Fibroblast of skin of left biceps (primary cell): Measurements from ENCODE around the gene MSX2.

ENCODE experiments used
- DNase-seq, 2 experiments: peaks; one replicate each; pipeline ENCODE4 v3.0.0-alpha.2; 2013; ENCODE audit warnings: low read depth in 2 of 2

MSX2 gene

DNA sequence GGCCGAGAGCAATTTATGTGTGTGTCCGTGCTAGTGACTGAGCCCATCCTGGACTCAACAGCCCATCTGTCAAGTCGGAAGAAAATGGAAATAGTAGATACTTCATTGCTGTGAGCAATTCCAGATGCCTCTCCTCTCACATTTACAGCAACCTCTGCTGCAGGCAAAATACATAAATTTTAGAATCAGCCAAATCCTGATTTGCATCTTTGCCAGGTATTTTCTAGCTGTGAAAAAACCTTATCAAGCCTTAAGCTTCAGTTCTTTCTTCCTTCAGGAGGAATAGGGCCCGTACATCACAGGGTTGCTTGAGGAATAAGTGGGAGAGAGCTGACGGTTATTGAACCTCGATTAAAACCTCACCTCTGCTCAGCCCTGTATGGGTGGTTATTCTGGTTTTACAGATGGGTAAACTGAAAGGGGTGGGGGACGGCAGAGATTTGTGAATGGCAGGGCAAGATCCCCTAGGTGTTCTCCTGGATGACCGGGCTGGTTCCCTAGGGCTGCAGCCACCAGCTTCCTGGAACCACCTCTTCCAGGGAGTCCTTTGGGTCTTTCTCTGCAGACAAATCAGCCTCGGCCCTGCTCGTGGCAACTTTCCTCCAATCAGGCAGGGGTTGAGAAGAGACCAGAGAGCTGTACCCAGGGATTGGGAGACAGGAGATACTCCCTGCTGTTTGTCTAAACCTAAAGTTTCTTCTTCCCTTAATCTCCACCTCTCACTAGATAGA is 5.3 kb upstream of the MSX2 start:
- no peak for DNase-seq

GRCh38 chr5:174719793-174720611 is 4.4 kb upstream of the MSX2 start:
- DNase-seq, result no peak

GRCh38 chr5:174720612-174721529 is 3.5 kb upstream of the MSX2 start:
- no peak for DNase-seq

DNA sequence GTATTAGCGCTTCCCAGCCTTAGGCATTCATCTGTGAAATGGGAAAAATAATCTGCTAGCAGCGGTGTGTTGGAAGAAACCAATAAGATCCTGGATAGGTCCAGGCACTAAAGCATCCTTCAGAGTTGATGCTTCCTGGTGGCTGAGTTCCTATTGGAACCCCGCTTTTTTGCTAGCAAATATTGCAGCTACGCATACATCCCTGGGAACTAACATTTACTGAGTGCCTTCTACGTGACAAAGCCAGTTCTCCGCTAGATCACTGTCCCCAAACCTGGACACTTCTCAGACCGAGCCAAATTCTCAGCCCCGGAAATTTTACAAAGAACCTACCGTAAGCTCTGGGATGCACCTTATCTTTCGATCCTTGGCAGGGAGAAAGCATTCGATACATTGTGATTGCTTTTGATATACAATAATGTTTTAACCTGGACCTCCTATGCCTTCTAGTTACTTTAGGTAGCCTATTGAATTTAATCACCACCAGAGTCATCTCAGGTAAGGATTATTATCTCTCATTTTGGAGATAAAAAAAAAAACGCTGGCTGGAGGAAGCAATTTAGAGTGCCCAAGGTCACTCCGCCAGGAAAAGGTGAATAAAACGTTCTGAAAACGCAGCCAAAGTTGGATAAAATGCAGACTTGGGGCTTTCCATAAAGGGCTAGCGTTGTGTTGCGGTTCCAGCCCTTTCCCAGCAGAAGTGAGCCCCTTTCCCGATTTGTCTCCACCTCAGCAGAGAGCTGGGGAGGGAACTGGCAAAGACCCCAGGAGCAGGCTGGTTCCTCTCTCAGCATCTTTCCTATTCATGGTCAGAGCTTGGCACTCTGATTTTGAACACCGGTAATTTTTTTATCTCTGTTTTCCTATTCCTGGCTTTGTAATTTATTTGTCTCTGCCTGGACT is 2.6 kb upstream of the MSX2 start:
- no peak for DNase-seq

DNA sequence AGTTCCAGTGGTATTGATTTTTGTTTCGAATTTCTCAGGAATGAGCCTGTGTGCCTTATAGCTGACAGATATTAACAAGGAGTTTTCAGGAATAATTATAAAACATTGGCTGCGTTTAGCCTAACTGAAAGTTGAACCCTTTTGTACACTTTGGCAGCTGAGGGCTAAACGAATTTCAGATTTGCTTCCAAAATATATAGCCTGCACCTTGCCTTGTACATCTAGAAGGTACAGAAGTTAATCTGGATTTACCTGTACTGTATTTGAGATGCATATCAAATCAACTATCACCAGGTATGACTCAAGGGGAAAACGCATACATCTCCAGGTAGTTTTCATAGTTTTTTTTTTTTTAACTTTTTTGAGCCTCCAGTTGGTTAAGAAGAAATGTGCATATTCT is 1.9 kb upstream of the MSX2 start:
- no peak for DNase-seq

DNA sequence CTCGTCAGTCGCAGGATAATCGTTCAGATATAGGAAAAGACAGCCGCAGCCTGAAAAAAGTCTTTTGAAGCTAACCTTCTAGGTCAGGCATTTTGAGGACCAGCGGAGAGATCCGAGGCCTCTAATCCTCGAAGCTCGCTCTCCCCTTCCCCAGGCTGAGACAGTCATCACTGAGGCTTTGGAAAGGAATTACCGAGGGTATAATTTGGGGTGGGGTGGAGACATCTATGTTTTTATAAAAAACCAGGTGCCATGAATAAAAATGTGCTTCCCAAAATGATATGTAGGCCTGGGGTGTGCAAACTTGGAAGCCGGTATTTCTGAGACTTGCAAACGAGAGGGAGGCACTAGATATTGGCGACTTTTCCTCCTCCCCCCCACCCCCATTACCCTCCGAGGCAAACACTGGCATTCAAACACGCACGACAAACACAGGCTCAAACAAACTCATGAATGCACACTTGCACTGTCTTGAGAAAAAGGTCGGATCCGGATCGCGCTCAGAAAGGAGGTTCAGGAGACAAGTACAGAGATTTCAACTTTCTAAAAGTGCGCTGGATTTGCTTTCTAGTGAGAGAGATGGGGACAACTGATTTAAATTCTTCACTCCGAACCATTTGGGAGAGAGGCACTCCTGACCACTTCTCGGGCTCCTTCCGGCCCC is 935 bp upstream of the MSX2 start:
- DNase-seq, result no peak

- no peak for DNase-seq
Observed at GRCh38 chr5:174723979-174724483, 351 bp upstream of the MSX2 start.

GRCh38 chr5:174725261-174725990 is 1.0 kb downstream of the MSX2 start:
- no peak for DNase-seq

DNA sequence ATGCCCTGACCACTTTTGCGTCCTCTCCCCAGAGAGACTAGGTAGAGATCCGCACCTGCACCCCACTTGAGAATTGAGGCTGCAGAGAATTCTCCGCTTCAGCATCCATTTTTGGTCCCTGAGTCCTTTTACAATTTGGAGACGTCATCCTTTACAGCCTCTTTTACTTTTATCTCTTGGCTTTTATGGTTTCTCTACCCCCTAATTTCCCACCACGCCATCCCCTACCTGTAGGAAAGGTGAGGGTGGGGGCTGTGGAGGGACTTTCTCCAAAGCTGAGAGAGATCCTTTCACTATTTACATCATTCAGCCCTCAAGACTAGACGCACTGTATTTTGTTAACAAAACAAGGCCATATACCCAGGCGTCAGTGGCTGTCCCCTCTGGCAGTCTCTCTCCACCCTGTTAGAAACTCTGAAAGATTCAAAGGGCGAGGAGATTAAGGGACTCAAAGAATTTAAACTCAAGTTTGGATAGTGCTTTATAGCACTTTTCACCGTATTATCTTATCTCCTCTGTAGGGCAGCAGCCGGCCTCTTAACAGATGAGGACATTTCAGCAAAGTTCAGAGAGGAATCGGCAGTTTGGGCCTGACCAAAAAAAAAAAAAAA is 1.7 kb downstream of the MSX2 start:
- DNase-seq, result no peak

DNA sequence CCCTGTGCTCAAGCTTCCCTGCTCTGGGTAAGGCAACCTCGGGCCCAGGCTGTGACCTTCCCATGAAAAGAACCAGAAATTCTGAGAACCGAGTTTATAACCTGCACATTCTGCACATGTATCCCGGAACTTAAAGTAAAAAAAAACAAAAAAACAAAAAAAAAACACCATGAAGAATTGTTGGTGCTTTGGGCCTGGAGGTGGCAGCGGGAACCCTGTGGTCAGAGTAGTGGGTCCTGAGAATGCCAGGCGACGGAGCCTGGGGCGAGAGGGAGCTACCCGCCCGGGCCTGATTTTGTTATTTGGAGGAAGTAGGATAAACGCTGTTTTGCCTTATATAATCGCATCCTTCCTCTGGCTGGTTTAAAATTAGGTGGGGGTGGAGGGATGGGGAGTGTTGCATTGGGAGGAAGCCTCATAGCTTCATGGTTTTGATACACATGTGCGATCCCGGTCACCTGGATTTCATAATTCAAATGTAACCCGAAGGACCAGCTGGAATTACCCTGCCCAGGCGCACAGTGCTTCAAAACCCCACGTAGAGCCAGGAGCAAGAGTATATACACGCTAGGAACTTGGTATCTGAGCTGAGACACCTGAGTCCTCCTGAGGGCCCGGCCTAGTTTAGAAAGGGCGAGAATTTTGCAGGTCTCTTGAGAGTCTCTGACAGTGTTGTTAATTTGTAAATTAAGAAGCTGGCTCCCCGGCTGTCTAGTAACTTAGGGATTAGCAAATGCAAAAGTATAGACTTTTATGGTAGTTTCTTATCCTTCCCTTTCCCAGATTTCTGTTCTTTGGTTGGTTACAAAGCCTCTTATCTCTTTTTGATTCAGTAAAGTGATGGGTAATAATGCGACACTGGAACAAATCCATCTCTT is 2.8 kb downstream of the MSX2 start:
- no peak for DNase-seq

DNA sequence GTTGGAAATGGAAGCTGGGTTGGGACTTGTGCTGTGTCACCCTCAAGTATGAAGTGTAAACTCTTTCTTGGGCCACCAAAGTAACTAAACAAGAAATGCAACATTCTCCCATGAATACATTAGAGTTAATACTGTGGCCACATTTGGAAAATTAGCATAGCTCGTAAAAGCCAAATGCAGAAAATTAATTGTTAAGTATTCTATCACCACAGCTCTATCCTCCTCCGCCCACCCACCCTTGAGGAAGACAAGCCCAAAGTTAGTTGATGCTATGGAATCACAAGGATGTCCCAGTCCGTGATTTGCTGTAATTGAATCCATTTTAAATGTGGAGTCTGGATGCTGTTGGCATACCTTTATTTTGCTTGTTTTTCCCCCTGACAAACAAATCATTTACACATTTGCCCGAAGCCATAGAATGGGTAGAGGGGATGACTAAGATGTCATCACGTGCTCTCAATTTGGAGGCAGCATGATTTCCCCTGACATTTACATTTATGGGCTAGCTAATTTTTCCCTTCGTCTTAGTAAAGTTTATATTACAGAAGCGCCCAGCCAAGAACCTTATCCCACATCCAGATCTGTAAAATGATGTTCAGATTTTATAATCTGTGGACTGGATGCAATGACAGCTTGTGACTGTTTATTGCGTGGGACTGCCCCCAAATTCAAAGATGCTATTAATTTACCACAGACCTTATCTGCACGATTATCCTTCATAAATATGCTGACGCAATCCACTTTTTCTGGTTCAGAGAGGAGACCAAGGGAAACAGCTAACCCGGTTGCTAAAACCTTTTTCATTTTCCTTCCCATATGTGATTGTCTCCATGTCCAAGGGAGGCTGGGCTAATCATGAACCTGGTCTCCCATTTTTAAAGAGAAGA is 3.7 kb downstream of the MSX2 start:
- no peak for DNase-seq

DNA sequence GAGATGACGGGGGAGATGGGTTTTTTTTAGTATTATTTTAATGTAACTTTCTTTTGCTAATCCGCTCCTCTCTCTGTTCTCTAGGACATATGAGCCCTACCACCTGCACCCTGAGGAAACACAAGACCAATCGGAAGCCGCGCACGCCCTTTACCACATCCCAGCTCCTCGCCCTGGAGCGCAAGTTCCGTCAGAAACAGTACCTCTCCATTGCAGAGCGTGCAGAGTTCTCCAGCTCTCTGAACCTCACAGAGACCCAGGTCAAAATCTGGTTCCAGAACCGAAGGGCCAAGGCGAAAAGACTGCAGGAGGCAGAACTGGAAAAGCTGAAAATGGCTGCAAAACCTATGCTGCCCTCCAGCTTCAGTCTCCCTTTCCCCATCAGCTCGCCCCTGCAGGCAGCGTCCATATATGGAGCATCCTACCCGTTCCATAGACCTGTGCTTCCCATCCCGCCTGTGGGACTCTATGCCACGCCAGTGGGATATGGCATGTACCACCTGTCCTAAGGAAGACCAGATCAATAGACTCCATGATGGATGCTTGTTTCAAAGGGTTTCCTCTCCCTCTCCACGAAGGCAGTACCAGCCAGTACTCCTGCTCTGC is 4.8 kb downstream of the MSX2 start:
- no peak for DNase-seq

DNA sequence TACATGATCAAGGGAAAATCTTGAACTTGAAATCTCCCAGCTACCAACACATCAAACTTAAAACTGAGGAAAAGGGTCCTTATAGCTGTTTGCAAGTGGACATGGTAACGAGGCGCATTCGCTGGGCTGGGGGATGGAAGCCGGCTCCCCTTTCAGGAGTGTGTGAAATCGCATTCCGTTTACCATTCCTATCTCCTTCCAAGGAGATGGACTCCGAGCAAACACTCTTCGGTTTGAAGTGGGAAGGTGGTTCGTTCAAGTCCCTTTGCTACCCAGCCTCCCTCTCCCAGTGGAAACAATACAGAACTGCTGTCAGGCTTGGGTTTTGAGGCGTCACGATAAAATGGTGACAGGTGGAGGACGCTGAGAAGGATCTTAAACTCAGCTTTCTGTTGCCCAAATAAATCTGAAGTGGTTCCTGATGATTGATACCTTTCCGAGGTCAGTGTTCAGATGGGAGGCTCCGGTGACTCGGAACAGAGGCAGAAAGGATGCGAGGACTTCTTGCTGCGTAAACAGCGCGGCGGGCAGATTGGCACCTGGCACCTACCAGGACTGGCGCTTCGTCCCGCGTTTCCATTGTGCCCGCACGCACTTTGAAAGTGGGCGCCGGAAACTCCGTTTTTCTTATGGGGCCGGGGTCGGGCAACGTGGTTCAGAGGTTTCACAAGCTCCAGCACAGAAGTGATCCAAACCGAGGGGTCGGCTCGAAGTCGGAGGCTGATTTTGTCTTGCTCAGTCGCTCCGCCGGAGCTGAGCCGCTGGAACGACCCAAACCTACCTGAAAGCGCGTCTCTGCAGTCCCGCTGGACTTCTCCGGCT is 7.0 kb downstream of the MSX2 start:
- DNase-seq, result no peak

DNA sequence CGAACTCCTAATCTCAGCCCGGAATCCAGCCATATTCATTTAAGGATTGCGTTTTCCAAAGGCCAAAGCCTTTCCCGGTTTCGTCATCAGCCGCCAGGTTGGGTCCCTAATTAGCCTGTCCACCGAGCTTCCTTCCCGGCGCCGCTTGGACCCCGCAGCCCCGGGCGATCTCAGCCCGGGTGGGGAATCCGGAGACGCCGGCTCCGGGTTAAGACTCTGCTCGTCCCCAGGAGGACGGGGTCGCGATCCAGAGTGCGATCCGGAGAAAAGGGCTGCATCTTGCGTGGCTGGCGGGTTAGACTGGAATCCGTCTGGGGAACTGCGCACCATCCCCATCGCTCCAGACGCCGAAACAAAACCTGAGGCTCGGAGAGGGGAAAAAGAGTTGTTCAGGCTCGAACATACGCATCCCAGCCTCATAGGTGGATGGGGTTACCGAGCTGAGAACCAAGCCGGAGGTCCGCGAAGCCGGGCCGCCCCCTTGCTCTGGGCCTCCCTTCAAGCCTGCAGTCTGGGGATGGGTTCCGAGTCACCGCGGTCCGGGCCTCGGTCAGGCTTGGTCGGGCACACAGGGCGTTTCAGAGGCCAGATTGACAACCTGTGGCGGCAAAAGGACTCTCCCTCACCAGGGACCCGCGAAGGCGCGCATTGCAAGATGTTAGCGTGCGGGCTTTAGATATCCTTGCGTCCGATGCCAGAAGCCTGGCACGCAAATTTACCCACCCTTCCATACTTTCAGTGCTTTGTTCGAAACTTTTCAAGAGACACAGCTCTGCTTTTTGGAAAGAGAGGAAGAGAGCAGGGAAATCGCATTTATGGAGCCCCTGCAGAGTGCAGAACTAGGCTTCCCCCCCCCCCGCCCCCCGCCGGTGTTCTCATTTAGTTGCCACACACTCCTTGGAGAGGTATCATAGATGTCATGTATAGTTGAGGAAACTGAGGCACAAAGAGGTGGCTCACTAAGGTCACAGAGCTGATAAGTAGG is 7.9 kb downstream of the MSX2 start:
- DNase-seq, result no peak
